Tibial artery (tissue), 4 donors: ENCODE results near the gene TMEM44.

Experiments used
- DNase-seq, 2 donors: peaks; one replicate each; pipeline ENCODE4 v3.0.0-alpha.2; 2019
- H3K27ac ChIP-seq, 2 donors: fragments of 200-600 bp; sonication (generic) in 1 of 2; 1 replicate in 1 of 2; 2 replicates in 1 of 2; pipeline ENCODE4 v1.5.1; 2018 to 2019; ENCODE audit warnings: mild to moderate bottlenecking in 1 of 2
- H3K27me3 ChIP-seq, 2 donors: fragments of 200-600 bp; sonication (generic) in 1 of 2; one replicate each; pipeline versions ENCODE4 v1.5.1 to v1.6.0; 2016 to 2019
- H3K36me3 ChIP-seq, 3 donors: fragments of 200-600 bp; sonication (generic) in 2 of 3; one replicate each; pipeline ENCODE4 v1.5.1; 2016 to 2019; ENCODE audit warnings: mild to moderate bottlenecking in 2 of 3
- H3K4me1 ChIP-seq, 4 donors: fragments of 200-600 bp; sonication (generic) in 2 of 4; 1 replicate in 3 of 4; 2 replicates in 1 of 4; pipeline ENCODE4 v1.5.1; 2016 to 2019
- H3K4me3 ChIP-seq, 2 donors: fragments of 200-600 bp; sonication (generic) in 1 of 2; 1 replicate in 1 of 2; 2 replicates in 1 of 2; pipeline ENCODE4 v1.5.1; 2018 to 2019; ENCODE audit warnings: mild to moderate bottlenecking in 2 of 2
- H3K9me3 ChIP-seq, 3 donors: fragments of 200-600 bp; sonication (generic) in 1 of 3; one replicate each; pipeline ENCODE4 v1.5.1; 2016 to 2019
- intact Hi-C: fragments of 100-400 bp; cut with DNase I; formaldehyde crosslinking; loops from one replicate; pipeline ENCODE4 v1.15.0; 2023; ENCODE audit warnings: low total_unique reads
- TF ChIP-seq, protein P1 (sequence below), 2 experiments: fragments of 200-600 bp in 1 of 2; fragments of 450-650 bp in 1 of 2; IDR thresholded peaks; one replicate each; pipeline ENCODE4 v1.5.1; 2017 to 2019; ENCODE audit warnings: antibody characterized with exemption in 2 of 2, mild to moderate bottlenecking in 1 of 2, moderate library complexity in 1 of 2

The TMEM44 gene

DNA sequence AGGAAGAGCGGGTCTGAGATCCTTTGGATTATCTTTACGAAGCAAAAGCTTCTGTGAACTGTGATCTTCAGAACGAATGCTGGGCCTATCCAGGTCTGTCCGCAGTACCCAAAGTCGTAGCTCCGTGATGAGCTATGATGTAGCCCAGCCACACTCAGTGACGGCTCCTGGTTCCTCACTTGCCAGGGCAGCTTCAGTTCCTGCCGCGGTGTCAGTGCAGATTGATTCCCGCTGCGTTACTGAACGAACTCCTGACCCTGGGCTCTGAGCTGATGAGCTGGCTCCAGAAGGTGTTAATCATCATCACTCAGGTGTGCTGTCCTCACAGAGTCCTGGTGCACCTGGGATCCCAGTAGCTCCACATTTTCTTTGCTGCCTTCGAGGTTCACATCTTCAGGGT, 45.0 kb downstream of the TMEM44 start:
- peaks cover 0 to 4% (median 0%) of the 10 kb centered on the region in 3 donors for H3K36me3 ChIP-seq
- H3K27ac ChIP-seq: peak overlapping the region in 1 of 2 donors; percentile 74
- peaks cover 0 to 51% (median 16%) of the 10 kb centered on the region in 4 donors for H3K4me1 ChIP-seq
- H3K9me3 ChIP-seq: no peaks in the 10 kb centered on the region
- TF ChIP-seq, protein P1, sequence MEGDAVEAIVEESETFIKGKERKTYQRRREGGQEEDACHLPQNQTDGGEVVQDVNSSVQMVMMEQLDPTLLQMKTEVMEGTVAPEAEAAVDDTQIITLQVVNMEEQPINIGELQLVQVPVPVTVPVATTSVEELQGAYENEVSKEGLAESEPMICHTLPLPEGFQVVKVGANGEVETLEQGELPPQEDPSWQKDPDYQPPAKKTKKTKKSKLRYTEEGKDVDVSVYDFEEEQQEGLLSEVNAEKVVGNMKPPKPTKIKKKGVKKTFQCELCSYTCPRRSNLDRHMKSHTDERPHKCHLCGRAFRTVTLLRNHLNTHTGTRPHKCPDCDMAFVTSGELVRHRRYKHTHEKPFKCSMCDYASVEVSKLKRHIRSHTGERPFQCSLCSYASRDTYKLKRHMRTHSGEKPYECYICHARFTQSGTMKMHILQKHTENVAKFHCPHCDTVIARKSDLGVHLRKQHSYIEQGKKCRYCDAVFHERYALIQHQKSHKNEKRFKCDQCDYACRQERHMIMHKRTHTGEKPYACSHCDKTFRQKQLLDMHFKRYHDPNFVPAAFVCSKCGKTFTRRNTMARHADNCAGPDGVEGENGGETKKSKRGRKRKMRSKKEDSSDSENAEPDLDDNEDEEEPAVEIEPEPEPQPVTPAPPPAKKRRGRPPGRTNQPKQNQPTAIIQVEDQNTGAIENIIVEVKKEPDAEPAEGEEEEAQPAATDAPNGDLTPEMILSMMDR (IDR thresholded peaks at IDR 0.05): no peak
- no peak for DNase-seq
- intact Hi-C loops: loop anchor here (10.0 kb wide), 1 partner anchor 453 kb away; the partner anchor contains the start of gene HES1
- no peaks in the 10 kb centered on the region for H3K27me3 ChIP-seq
- no peak overlapping the region for H3K4me3 ChIP-seq

DNA sequence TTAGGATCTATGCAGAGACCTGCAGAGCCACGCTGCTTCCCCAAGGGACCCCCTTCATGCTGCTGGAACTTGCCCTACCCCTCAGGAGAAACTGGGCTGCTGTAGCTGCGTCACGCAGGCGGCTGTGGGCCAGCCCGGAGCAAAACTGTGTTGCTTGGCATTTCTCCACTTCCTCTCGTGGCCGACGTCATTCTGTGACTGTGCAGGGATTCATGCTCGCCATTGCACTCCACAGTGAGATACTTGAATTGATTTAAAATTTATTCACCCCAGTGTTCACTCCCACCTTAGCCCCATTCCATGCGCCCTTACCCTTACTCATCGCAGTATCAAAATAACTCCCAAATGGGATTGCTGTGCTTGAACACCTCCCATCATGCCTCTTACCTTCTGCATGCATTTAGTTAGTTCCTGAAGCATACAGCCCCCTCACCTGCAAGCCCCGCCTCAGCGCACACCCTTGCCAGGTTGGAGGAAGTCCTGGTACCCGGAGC, 45.7 kb downstream of the TMEM44 start:
- intact Hi-C loops: loop anchor here (10.0 kb wide), 1 partner anchor 453 kb away; the partner anchor contains the start of gene HES1
- peak; percentile 56 to 88 for DNase-seq

DNA sequence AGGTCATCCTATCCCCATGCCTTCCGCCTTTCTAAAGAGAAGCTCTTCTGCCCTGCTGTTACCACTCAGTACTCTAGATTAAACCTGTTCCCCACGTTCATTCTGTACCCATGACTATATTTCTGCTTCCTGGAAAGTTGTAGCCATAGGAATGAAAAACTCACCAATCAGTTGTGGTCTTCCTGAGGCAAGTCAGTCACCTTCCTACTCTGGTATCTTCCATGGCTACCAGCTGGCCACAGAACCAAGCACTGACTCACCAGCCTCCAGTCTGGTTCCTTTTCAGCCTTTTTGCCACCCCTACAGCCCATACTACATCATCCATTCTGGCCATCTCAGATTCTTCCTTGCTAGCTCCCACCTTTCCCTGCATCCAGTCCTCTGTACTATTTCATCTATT, 46.4 kb downstream of the TMEM44 start:
- H3K27ac ChIP-seq: peak overlapping the region; percentile 63 to 74
- no peak overlapping the region for H3K4me3 ChIP-seq
- H3K9me3 ChIP-seq: no peaks in the 10 kb centered on the region
- peaks cover 0 to 4% (median 0%) of the 10 kb centered on the region in 3 donors for H3K36me3 ChIP-seq
- TF ChIP-seq, protein P1 (IDR thresholded peaks at IDR 0.05): no peak
- H3K27me3 ChIP-seq: no peaks in the 10 kb centered on the region
- peaks cover 0 to 44% (median 12%) of the 10 kb centered on the region in 4 donors for H3K4me1 ChIP-seq
- DNase-seq: no peak
- intact Hi-C loops: loop anchor here (10.0 kb wide), 1 partner anchor 452 kb away; the partner anchor contains the start of gene HES1

More for the DNA sequence above, 45.7 kb downstream of the TMEM44 start:
- H3K4me1 ChIP-seq: peaks cover 0 to 47% (median 12%) of the 10 kb centered on the region in 4 donors
- H3K4me3 ChIP-seq: no peak overlapping the region
- TF ChIP-seq, protein P1 (IDR thresholded peaks at IDR 0.05): no peak
- H3K36me3 ChIP-seq: peaks cover 0 to 4% (median 0%) of the 10 kb centered on the region in 3 donors
- H3K27me3 ChIP-seq: no peaks in the 10 kb centered on the region
- H3K27ac ChIP-seq: peak overlapping the region; percentile 63 to 74
- H3K9me3 ChIP-seq: no peaks in the 10 kb centered on the region

DNA sequence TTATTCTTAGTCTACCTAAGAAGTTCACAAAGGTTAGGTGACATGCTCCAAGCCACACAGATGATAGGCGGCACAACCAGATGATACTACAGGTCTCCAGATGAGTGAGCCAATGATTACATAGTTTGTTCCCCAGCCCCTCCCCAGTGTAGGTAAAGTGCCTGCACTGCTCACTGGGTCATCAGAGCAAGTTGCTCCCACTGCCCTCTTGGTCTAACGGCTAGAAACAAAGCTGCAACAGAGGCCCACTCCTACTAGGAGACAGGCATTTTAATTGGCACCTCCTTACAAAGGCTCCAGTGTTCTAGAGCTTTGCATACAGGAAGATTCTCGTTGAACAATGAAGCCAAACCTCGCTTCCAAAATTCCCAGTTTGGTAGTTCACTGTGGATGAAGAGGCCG, 47.3 kb downstream of the TMEM44 start:
- no peak overlapping the region for H3K4me3 ChIP-seq
- H3K27me3 ChIP-seq: no peaks in the 10 kb centered on the region
- peak overlapping the region in 1 of 2 donors; percentile 27 for H3K27ac ChIP-seq
- intact Hi-C loops: loop anchor here (10.0 kb wide), 1 partner anchor 451 kb away; the partner anchor contains the start of gene HES1
- H3K4me1 ChIP-seq: peaks cover 0 to 44% (median 12%) of the 10 kb centered on the region in 4 donors
- no peak for DNase-seq
- TF ChIP-seq, protein P1 (IDR thresholded peaks at IDR 0.05): no peak
- peaks cover 0 to 4% (median 0%) of the 10 kb centered on the region in 3 donors for H3K36me3 ChIP-seq
- no peaks in the 10 kb centered on the region for H3K9me3 ChIP-seq

DNA sequence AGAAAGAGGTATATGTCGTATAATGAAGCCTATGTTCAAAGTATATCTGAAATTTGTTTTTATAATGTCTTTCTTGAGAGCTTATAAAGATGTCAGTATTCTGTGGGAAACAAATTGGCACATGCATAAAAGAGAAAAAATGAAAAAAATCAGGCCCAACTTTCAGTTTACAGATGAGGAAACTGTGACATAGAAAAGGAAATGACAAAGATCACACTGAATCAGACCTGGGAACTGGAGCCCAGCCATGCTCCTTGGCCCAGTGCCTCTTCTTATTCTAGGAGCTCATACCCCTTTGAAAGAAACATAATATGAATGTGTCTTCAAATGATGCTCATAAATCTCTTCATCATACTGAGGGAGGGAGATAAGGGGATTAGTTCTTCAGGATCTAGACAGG, 48.4 kb downstream of the TMEM44 start:
- no peak for DNase-seq
- H3K27ac ChIP-seq: peak overlapping the region in 1 of 2 donors; percentile 91
- intact Hi-C loops: loop anchor here (10.0 kb wide), 1 partner anchor 450 kb away; the partner anchor contains the start of gene HES1

More for the DNA sequence above, 48.4 kb downstream of the TMEM44 start:
- Histone ChIP-seq H3K4me3 (no peak overlapping the region), H3K4me1 (peaks cover 0 to 44% (median 12%) of the 10 kb centered on the region in 4 donors), H3K36me3 (peaks cover 0 to 4% (median 0%) of the 10 kb centered on the region in 3 donors), H3K9me3 (no peaks in the 10 kb centered on the region), H3K27me3 (no peaks in the 10 kb centered on the region)
- TF ChIP-seq, protein P1 (IDR thresholded peaks at IDR 0.05): no peak
